NCI-H748 treated with DMSO at 0.1 percent for 48 hours (cell line): Measurements from ENCODE around the gene CACFD1.
"Not testable (repeated sequence)": the region's sequence is repeated elsewhere in the genome, so short reads cannot be mapped to it uniquely, and the experiment has no call there.

Source experiments
- DNase-seq: peaks from one replicate; lab custom pipeline; 2025; lab: John Stamatoyannopoulos, UW

Gene CACFD1

DNA sequence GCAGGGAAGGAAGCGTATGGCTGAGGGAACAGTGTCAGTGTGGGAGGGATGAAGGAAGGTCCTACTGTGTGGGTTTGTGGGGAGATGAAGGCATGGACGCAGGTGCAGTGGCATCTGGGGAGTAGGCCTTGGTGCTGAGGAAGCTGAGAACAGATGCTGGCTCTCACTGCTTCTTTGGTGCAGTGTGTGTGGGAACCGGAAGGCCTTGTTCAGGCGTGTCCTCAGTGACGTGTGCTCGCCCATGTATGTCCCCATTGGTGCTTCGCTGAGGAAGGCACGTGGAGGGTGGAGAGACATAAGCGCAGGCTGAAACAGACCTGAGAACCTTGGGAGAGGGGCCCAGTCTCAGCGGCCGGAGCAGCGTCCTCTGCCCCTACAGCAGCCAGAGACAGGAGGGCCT lies 18.9 kb upstream of the CACFD1 start:
- no peak for DNase-seq

GRCh38 chr9:133441571-133441970 lies 18.2 kb upstream of the CACFD1 start:
- DNase-seq: no peak

DNA sequence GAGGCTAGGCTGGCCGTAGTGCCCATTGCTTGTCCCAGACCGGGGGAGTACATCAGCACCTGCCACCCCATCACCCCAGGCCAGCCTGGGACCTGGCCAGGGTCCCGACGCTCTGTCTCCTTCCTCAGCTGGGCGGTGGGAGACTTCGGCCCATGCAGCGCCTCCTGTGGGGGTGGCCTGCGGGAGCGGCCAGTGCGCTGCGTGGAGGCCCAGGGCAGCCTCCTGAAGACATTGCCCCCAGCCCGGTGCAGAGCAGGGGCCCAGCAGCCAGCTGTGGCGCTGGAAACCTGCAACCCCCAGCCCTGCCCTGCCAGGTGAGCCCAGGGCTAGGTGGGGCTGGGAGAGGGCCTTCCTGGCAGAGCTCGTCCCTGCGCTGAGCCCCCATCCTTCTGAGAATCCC lies 16.5 kb upstream of the CACFD1 start:
- no peak for DNase-seq

- no peak for DNase-seq
Observed at GRCh38 chr9:133443982-133444381, 15.8 kb upstream of the CACFD1 start.

DNA sequence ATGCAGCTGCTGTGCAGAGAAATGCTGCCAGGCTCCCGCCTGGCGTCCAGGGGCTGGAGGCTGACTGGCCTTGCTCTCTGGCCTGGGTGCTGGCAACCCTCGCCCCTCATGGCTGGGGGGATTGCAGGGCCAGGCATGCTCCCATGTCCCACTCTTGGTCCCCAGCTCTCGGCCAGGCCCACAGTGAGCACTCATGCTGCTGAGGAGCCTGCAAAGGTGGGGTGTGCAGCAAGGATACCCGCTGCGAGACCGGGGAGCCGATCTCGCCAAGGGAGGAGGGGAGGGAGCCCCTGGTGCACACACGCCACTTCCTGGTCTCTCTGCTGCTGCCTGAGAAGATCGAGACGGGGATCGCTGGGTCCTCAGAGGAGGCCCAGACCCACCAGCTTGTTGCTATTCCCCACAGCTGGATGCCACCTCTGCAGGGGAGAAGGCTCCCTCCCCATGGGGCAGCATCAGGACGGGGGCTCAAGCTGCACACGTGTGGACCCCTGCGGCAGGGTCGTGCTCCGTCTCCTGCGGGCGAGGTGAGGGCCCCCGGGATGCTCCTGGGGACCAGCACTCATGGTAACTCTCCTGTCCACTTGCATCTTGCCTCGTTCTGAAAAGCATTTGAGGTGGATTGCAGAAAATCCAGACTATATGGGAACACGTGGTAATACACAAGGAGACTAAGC lies 14.3 kb upstream of the CACFD1 start:
- DNase-seq: no peak

DNA sequence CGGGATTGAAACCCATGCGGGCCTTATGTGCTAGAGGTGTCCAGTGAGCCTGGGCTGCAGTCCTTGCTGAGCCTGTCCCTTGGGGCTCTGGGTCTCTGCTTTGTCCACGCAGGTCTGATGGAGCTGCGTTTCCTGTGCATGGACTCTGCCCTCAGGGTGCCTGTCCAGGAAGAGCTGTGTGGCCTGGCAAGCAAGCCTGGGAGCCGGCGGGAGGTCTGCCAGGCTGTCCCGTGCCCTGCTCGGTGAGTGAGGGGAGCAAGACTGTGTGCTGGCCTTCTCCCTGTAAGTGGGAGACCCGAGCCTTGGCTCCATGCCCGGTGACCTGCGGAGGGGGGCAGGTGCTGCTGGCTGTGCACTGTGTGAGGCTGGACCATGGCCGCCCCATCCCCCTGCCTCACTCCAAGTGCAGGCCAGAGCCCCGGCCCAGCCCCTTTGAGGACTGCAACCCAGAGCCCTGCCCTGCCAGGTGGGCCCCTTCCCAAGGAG lies 11.2 kb upstream of the CACFD1 start:
- DNase-seq: no peak

DNA sequence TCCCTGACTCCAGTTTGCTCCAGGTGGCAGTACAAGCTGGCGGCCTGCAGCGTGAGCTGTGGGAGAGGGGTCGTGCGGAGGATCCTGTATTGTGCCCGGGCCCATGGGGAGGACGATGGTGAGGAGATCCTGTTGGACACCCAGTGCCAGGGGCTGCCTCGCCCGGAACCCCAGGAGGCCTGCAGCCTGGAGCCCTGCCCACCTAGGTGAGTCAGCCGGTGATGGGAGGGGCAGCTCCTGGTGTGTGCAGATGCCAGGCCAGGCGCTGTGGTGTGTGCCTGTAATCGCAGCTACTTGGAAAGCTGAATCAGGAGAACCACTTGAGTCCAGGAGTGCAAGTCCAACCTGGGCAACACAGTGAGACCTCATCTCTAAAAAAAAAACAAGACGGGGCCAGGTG lies 10.0 kb upstream of the CACFD1 start:
- no peak for DNase-seq

- not testable (repeated sequence) for DNase-seq
Observed at GRCh38 chr9:133451865-133452264, 7.9 kb upstream of the CACFD1 start.

GRCh38 chr9:133452562-133452961 lies 7.2 kb upstream of the CACFD1 start:
- DNase-seq: no peak

DNA sequence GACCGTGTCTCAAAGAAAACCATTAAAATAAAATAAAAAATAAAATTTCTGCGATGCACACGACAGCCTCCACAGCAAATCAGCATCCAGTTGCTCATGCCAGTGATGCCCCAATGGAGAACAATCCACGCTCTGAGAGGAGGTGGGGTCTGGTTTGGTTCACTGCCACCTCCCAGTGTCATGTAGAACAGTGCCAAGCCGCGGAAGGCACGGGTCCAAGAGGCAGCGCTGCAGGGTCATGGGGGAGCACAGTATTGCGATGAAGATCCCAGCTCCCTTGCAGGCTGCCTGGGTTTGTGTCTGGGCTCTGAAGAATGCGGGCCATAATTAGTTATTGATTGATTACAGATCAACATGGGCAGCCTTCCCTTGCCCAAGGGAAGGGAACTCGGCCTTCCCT lies 6.1 kb upstream of the CACFD1 start:
- no peak for DNase-seq

GRCh38 chr9:133454325-133454724 lies 5.5 kb upstream of the CACFD1 start:
- DNase-seq: no peak

DNA sequence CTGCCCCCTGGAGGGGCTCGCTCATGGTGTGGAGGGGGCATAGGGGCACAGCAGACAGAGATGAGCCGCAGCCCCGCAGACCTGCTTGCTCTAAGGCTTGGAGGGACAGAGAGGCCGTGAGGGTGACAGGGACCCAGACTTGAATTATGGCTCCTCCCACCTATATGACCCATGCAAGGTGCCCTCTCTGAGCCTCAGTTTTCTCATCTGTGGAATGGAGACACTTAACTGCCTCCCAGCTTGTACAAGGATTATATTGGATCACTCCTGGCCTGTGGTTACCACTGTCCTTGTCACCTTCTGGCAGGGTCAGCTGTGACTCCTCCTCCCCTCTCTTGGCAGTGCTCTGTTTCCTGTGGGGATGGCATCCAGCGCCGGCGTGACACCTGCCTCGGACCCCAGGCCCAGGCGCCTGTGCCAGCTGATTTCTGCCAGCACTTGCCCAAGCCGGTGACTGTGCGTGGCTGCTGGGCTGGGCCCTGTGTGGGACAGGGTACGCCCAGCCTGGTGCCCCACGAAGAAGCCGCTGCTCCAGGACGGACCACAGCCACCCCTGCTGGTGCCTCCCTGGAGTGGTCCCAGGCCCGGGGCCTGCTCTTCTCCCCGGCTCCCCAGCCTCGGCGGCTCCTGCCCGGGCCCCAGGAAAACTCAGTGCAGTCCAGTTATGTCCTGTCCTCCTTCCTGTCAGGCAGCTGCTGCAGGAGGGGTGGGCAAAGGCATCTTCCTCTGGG lies 4.7 kb upstream of the CACFD1 start:
- no peak for DNase-seq

GRCh38 chr9:133455936-133456335 lies 3.8 kb upstream of the CACFD1 start:
- no peak for DNase-seq

DNA sequence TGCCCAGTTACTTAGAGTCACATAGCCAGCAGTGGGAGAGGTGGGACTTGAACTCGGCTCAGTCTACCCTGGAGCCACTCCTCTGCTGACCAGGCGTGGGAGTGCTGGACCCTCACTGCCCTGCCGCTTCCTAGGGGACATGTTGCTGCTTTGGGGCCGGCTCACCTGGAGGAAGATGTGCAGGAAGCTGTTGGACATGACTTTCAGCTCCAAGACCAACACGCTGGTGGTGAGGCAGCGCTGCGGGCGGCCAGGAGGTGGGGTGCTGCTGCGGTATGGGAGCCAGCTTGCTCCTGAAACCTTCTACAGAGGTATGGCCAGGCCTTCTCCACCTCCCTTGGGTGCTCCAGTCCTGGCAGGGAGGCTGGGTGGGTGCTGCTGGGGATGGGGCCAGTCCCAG lies 3.4 kb upstream of the CACFD1 start:
- no peak for DNase-seq

DNA sequence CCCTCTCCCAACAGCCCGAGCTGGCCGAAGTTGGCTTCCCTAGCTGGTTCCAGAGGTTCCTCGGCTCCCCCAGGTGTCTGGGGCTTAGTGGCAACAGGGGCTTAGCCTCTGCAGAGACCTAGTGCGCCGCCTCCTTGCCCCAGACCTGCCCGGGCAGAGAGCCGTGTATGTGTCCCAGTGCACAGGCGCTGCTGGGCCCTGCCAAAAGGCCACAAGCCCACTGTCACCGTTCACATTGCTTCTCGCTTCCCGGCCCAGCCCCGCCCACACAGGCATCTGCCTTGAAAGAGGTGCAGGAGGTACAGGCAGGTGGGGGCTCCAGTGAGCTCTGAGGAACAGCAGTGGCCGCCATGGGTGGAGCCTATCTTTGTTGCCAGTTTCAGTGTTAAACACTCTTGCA lies 2.5 kb upstream of the CACFD1 start:
- DNase-seq: no peak

DNA sequence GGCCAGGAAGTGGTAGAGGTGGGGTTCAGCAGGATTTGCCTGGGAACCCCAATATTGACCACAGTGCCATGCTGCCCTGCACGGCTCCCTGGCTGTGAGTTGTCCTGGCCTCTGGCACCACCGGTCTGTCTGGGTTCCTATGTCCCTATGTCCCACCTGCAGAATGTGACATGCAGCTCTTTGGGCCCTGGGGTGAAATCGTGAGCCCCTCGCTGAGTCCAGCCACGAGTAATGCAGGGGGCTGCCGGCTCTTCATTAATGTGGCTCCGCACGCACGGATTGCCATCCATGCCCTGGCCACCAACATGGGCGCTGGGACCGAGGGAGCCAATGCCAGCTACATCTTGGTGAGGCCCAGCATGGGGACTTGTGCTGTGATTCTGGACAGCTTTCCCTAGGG lies 2.0 kb upstream of the CACFD1 start:
- DNase-seq: no peak

GRCh38 chr9:133458643-133459312 lies 1.0 kb upstream of the CACFD1 start:
- no peak for DNase-seq

- DNase-seq: peak; percentile 70
Observed at GRCh38 chr9:133460405-133461175, 812 bp downstream of the CACFD1 start.

DNA sequence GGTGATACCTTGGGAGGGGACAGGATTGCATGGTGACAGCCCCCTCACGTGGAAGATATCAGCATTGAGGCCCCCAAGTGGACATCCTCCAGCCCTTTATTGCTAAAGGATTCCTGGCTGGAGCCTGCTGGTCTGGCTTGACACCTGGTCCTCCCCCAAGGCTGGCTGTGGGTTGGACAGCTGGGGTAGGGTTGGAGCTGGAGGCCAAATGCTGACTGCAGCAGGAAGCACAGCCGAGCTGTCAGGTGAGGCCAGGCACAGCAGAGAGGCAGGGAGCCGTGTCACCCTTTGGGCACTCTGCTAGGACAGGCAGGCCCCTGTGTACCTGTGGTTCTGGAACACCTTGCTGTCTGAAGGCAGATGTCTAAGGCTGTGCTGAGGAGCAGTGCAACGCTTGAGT lies 2.2 kb downstream of the CACFD1 start:
- no peak for DNase-seq

DNA sequence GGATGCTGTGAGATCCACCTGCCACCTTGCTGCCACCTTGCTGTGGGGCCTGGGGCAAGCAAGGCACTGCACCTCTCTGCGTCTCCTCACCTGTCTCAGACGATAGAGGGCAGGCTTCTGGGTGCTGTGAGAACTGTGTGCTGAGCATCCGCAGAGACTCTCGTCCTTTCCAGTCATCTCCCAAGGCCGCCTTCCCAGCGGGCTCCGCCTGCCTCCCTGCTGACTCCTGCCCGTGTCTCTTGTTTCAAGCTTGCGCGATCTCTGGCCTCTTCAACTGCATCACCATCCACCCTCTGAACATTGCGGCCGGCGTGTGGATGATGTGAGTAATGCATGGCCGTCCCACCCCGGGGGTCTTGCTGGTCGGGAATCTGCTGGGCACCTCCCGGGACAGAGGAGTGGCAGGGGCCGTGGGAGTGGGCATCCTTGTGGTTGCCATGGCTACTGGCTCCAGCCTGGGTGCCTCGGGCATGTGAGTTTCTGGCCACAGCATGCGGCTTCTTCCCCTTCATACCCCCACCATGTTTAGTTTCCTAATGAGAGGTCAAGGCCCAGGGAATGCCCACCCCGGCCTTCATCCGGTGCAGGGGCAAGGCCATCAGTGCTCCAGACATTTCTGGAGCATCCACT lies 3.6 kb downstream of the CACFD1 start:
- no peak for DNase-seq

- no peak for DNase-seq
Observed at GRCh38 chr9:133463864-133464615, 4.3 kb downstream of the CACFD1 start.
